HG03342 (cell line): ENCODE results near the gene MOB1B.
"Not testable (repeated sequence)": the region's sequence is repeated elsewhere in the genome, so short reads cannot be mapped to it uniquely, and the experiment has no call there.

ENCODE experiments used
- ATAC-seq: cut with Tn5 transposase; IDR thresholded peaks from one replicate; pipeline ENCODE4 v1.9.1; 2021; ENCODE audit warnings: mild to moderate bottlenecking, moderate library complexity; ENCODE audit not compliant: unreplicated experiment

Gene MOB1B

GRCh38 chr4:70901984-70902576 is at the start of gene MOB1B:
TSS of gene MOB1B (plus strand) at chr4:70902369. CDS start at chr4:70902537, 168 bp downstream.
- peak; percentile 71 for ATAC-seq

GRCh38 chr4:70855464-70855863 is 46.7 kb upstream of the MOB1B start:
- no peak for ATAC-seq

GRCh38 chr4:70858454-70858853 is 43.7 kb upstream of the MOB1B start:
- no peak for ATAC-seq

- ATAC-seq: no peak
These were observed 43.1 kb upstream of the MOB1B start for GRCh38 chr4:70859066-70859465.

GRCh38 chr4:70863099-70863790 is 38.9 kb upstream of the MOB1B start:
- peak; percentile 73 for ATAC-seq

GRCh38 chr4:70868778-70869177 is 33.4 kb upstream of the MOB1B start:
- no peak for ATAC-seq

- no peak for ATAC-seq
These were observed 29.0 kb upstream of the MOB1B start for GRCh38 chr4:70873216-70873615.

GRCh38 chr4:70874268-70875156 is 27.7 kb upstream of the MOB1B start:
- peak; percentile 83 for ATAC-seq

- no peak for ATAC-seq
These were observed 24.6 kb upstream of the MOB1B start for GRCh38 chr4:70877556-70877955.

GRCh38 chr4:70880739-70881138 is 21.4 kb upstream of the MOB1B start:
- ATAC-seq: no peak

- no peak for ATAC-seq
These were observed 17.0 kb upstream of the MOB1B start for GRCh38 chr4:70885174-70885573.

GRCh38 chr4:70892086-70892769 is 9.9 kb upstream of the MOB1B start:
- no peak for ATAC-seq

- ATAC-seq: no peak
These were observed 8.4 kb upstream of the MOB1B start for GRCh38 chr4:70893790-70894189.

GRCh38 chr4:70895405-70895804 is 6.8 kb upstream of the MOB1B start:
- peak; percentile 33 for ATAC-seq

GRCh38 chr4:70895811-70896491 is 6.2 kb upstream of the MOB1B start:
- peak; percentile 65 for ATAC-seq

- not testable (repeated sequence) for ATAC-seq
These were observed 3.6 kb upstream of the MOB1B start for GRCh38 chr4:70898581-70898980.

GRCh38 chr4:70901607-70901983 is 574 bp upstream of the MOB1B start:
- peak; percentile 5 for ATAC-seq

- peak; percentile 50 for ATAC-seq
These were observed 565 bp downstream of the MOB1B start for GRCh38 chr4:70902577-70903290.

GRCh38 chr4:70903291-70903603 is 1.1 kb downstream of the MOB1B start:
- ATAC-seq: no peak

GRCh38 chr4:70908993-70909556 is 6.9 kb downstream of the MOB1B start:
- ATAC-seq: no peak
